Mesenchymal stem cell (in vitro differentiated cells and primary cell): Measurements from ENCODE around the gene CYBA.
"Not testable (repeated sequence)": the region's sequence is repeated elsewhere in the genome, so short reads cannot be mapped to it uniquely, and the experiment has no call there.

Experiments used
- DNase-seq: peaks from one replicate; pipeline ENCODE4 v3.0.0-alpha.2; 2013
- H2AFZ ChIP-seq: one replicate; pipeline ENCODE4 v1.6.1; 2013; ENCODE audit warnings: low read depth, mild to moderate bottlenecking, control low read depth, inconsistent platforms, low read length, moderate library complexity
- H2AK5ac ChIP-seq: 2 replicates; pipeline ENCODE4 v1.6.1; 2013; ENCODE audit warnings: low read length, moderate library complexity, mild to moderate bottlenecking, inconsistent platforms; ENCODE audit not compliant: severe bottlenecking
- H2BK120ac ChIP-seq: one replicate; pipeline ENCODE4 v1.6.1; 2013; ENCODE audit warnings: low read depth, mild to moderate bottlenecking, inconsistent platforms, low read length, moderate library complexity
- H2BK12ac ChIP-seq, 2 experiments: one replicate each; pipeline ENCODE4 v1.6.1; 2013; ENCODE audit warnings: inconsistent platforms in 2 of 2, low read length in 2 of 2, mild to moderate bottlenecking in 2 of 2, moderate library complexity in 2 of 2, control low read depth in 1 of 2
- H2BK15ac ChIP-seq: one replicate; pipeline ENCODE4 v1.6.1; 2013; ENCODE audit warnings: mild to moderate bottlenecking, low read depth, inconsistent platforms; ENCODE audit not compliant: poor library complexity, severe bottlenecking
- H2BK5ac ChIP-seq: 2 replicates; pipeline ENCODE4 v1.6.1; 2013; ENCODE audit warnings: low read depth, mild to moderate bottlenecking, low read length, control low read depth, inconsistent platforms; ENCODE audit not compliant: poor library complexity, severe bottlenecking
- H3K14ac ChIP-seq, 2 experiments: one replicate each; pipeline ENCODE4 v1.6.1; 2013; ENCODE audit warnings: inconsistent platforms in 2 of 2, low read length in 2 of 2, control low read depth in 1 of 2, mild to moderate bottlenecking in 1 of 2, moderate library complexity in 1 of 2
- H3K18ac ChIP-seq, 2 experiments: one replicate each; pipeline ENCODE4 v1.6.1; 2013; ENCODE audit warnings: inconsistent platforms in 2 of 2, low read length in 2 of 2, control low read depth in 1 of 2, low read depth in 1 of 2, mild to moderate bottlenecking in 1 of 2
- H3K23ac ChIP-seq, 2 experiments: one replicate each; pipeline ENCODE4 v1.6.1; 2013; ENCODE audit warnings: inconsistent platforms in 2 of 2, low read length in 2 of 2, mild to moderate bottlenecking in 2 of 2, moderate library complexity in 2 of 2, control low read depth in 1 of 2
- H3K27ac ChIP-seq: 2 replicates; pipeline ENCODE4 v1.5.1; 2013; ENCODE audit warnings: mild to moderate bottlenecking, moderate library complexity, low read length, control low read depth, inconsistent platforms; ENCODE audit not compliant: poor library complexity, severe bottlenecking
- H3K27me3 ChIP-seq, 2 experiments: 2 replicates each; pipeline versions ENCODE4 v1.6.1 to v1.7.0; 2013; ENCODE audit warnings: low read length in 2 of 2, mild to moderate bottlenecking in 2 of 2, moderate library complexity in 2 of 2, control low read depth in 1 of 2, inconsistent platforms in 1 of 2; ENCODE audit not compliant: control insufficient read depth in 1 of 2, insufficient read depth in 1 of 2
- H3K36me3 ChIP-seq, 2 experiments: 2 replicates each; pipeline versions ENCODE4 v1.6.1 to v1.7.0; 2013; ENCODE audit warnings: low read length in 2 of 2, control low read depth in 1 of 2, inconsistent platforms in 1 of 2, low read depth in 1 of 2, mild to moderate bottlenecking in 1 of 2; ENCODE audit not compliant: insufficient read depth in 2 of 2, control insufficient read depth in 1 of 2
- H3K4ac ChIP-seq, 2 experiments: one replicate each; pipeline ENCODE4 v1.6.1; 2013; ENCODE audit warnings: inconsistent platforms in 2 of 2, low read length in 2 of 2, mild to moderate bottlenecking in 2 of 2, moderate library complexity in 2 of 2, control low read depth in 1 of 2, low read depth in 1 of 2
- H3K4me1 ChIP-seq: 2 replicates; pipeline ENCODE4 v1.6.1; 2013; ENCODE audit warnings: low read depth, low read length, control low read depth; ENCODE audit not compliant: control insufficient read depth, insufficient read depth
- H3K4me2 ChIP-seq: 2 replicates; pipeline ENCODE4 v1.6.1; 2013; ENCODE audit warnings: low read length, mild to moderate bottlenecking, inconsistent platforms; ENCODE audit not compliant: poor library complexity, severe bottlenecking
- H3K4me3 ChIP-seq, 2 experiments: 2 replicates each; pipeline versions ENCODE4 v1.5.1 to v1.7.0; 2013; ENCODE audit warnings: low read length in 2 of 2, mild to moderate bottlenecking in 2 of 2, control low read depth in 1 of 2, low read depth in 1 of 2; ENCODE audit not compliant: insufficient read depth in 1 of 2
- H3K79me1 ChIP-seq: replicated peaks from 2 replicates; pipeline ENCODE4 v1.6.1; 2013; ENCODE audit warnings: mild to moderate bottlenecking, control low read depth, low read length, inconsistent platforms; ENCODE audit not compliant: poor library complexity, severe bottlenecking
- H3K9ac ChIP-seq: 2 replicates; pipeline ENCODE4 v1.7.0; 2013; ENCODE audit warnings: mild to moderate bottlenecking, low read length, moderate library complexity
- H3K9me3 ChIP-seq: 2 replicates; pipeline ENCODE4 v1.7.0; 2013; ENCODE audit warnings: mild to moderate bottlenecking, low read length; ENCODE audit not compliant: control insufficient read depth
- H4K8ac ChIP-seq: one replicate; pipeline ENCODE4 v1.6.1; 2013; ENCODE audit warnings: inconsistent platforms, mild to moderate bottlenecking, low read length, moderate library complexity
- H4K91ac ChIP-seq: one replicate; pipeline ENCODE4 v1.6.1; 2013; ENCODE audit warnings: mild to moderate bottlenecking, low read length, inconsistent platforms
- WGBS: methylation state at CpG from one replicate; pipeline ENCODE4 v1.1.7; 2013; ENCODE audit warnings: mixed read lengths; 5-methylcytosine and 5-hydroxymethylcytosine counted together

CYBA gene

DNA sequence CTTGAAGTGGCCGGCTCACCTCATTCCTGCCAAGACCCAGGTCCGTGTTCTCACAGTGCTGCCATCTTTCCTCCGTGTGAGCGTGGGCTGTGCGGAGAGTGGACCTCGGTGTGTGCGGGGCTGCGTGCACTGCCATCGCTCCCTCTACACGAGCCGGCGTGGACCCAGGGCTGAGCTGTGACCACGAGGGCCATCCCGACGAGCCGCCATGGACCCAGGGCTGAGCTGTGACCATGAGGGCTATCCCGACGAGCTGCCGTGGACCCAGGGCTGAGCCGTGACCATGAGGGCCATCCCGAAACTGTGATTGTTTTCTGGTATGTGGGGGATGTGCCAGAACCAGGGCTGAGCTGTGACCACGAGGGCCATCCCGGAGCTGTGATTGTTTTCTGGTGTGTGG is 21.0 kb upstream of the CYBA start:
- H2BK15ac ChIP-seq: no peak overlapping the region
- H3K4me2 ChIP-seq: no peak overlapping the region
- no peaks in the 10 kb centered on the region for H3K79me1 ChIP-seq
- H4K91ac ChIP-seq: peak overlapping the region; percentile 54
- no peak overlapping the region for H3K4ac ChIP-seq
- no peak overlapping the region for H3K14ac ChIP-seq
- WGBS: 95% methylated on average over 23 of the region's 23 CpGs
- peaks cover 4% of the 10 kb centered on the region for H3K4me1 ChIP-seq
- no peak overlapping the region for H3K18ac ChIP-seq
- H2BK12ac ChIP-seq: peak overlapping the region in 1 of 2 experiments; percentile 10
- no peak overlapping the region for H2AK5ac ChIP-seq
- no peak overlapping the region for H2BK120ac ChIP-seq
- no peak overlapping the region for H2AFZ ChIP-seq
- no peak overlapping the region for H3K4me3 ChIP-seq
- H4K8ac ChIP-seq: no peak overlapping the region
- H3K23ac ChIP-seq: no peak overlapping the region
- no peaks in the 10 kb centered on the region for H3K9me3 ChIP-seq
- no peak overlapping the region for H3K27ac ChIP-seq
- DNase-seq: no peak
- H3K9ac ChIP-seq: no peak overlapping the region
- H3K27me3 ChIP-seq: peaks cover 0 to 7% of the 10 kb centered on the region in 2 experiments
- no peak overlapping the region for H2BK5ac ChIP-seq
- peaks cover 24 to 26% of the 10 kb centered on the region in 2 experiments for H3K36me3 ChIP-seq

DNA sequence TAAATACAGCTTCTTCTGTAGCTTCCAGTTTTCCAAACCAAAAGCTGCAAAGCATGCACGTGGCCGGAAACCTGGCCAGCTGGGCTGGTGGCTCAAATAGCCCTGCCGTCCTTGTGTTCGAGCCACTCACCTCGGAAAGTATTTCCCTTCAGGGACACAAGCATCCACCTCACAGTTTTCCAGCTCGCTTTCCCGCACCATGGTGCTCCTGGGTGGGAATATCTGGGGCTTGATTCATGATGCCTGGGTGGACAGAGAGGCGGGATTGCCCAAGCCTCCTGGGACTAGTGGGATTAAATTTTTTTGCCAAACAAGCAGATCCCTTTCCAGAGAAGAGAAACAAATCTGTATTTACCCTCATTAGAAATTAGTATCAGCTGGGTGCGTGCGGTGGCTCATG is 19.1 kb upstream of the CYBA start:
- no peak overlapping the region for H3K14ac ChIP-seq
- H2BK15ac ChIP-seq: no peak overlapping the region
- WGBS: 100% methylated on average over 4 of the region's 10 CpGs
- H2AFZ ChIP-seq: no peak overlapping the region
- no peak overlapping the region for H4K8ac ChIP-seq
- no peak overlapping the region for H3K4me2 ChIP-seq
- H2AK5ac ChIP-seq: no peak overlapping the region
- no peak overlapping the region for H3K4me3 ChIP-seq
- H3K18ac ChIP-seq: no peak overlapping the region
- no peak overlapping the region for H3K23ac ChIP-seq
- no peak overlapping the region for H4K91ac ChIP-seq
- H2BK5ac ChIP-seq: no peak overlapping the region
- no peak overlapping the region for H2BK120ac ChIP-seq
- no peak overlapping the region for H2BK12ac ChIP-seq
- H3K4me1 ChIP-seq: peaks cover 4% of the 10 kb centered on the region
- no peak overlapping the region for H3K4ac ChIP-seq
- DNase-seq: no peak
- H3K27ac ChIP-seq: no peak overlapping the region
- H3K9me3 ChIP-seq: no peaks in the 10 kb centered on the region
- H3K27me3 ChIP-seq: no peaks in the 10 kb centered on the region
- H3K36me3 ChIP-seq: peaks cover 16 to 23% of the 10 kb centered on the region in 2 experiments
- H3K9ac ChIP-seq: peak overlapping the region; percentile 14
- peaks cover 1% of the 10 kb centered on the region for H3K79me1 ChIP-seq

DNA sequence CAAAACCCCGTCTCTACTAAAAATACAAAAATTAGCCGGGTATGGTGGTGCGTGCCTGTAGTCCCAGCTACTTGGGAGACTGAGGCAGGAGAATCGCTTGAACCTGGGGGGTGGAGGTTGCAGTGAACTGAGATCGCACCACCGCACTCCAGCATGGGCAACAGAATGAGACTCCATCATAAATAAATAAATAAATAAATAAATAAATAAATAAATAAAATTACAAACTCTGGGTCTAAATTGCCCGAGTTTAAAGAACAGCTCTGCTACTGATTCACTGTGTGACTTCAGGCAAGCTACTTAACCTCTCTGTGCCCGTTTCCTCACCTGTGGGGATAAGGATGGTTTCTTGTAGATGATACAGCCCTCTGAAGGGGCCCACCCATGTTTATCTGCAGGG is 18.6 kb upstream of the CYBA start:
- H2BK12ac ChIP-seq: not testable (repeated sequence)

DNA sequence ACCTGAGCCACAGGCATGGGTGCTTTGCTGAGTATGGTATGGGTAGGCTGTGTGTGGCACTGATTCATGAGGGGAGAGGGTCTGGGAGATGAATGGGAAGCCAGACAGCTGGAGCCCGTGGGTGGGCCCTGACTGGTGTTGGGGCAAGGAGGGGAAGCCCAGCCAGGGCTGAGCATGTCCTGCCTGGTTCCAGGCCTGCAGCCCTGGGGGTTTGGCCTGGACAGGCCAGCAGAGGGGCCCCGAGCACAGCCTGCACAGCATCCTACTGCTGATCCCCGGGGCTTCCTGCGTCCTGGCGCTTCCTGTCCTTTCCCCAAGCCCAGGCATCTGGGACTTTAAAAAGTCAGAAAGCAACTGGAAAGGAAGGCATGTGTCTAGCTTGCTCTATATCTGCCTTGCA is 16.6 kb upstream of the CYBA start:
- DNase-seq: peak; percentile 73
- Histone ChIP-seq H4K91ac (peak overlapping the region; percentile 34), H3K27ac (no peak overlapping the region), H4K8ac (peak overlapping the region; percentile 85), H3K4me2 (no peak overlapping the region), H2BK5ac (no peak overlapping the region), H3K36me3 (peaks cover 11 to 16% of the 10 kb centered on the region in 2 experiments), H3K9ac (no peak overlapping the region), H3K4ac (no peak overlapping the region), H2AFZ (no peak overlapping the region), H3K4me3 (no peak overlapping the region), H3K9me3 (no peaks in the 10 kb centered on the region), H2BK120ac (no peak overlapping the region), H3K79me1 (peaks cover 11% of the 10 kb centered on the region), H3K23ac (no peak overlapping the region), H3K4me1 (peaks cover 6% of the 10 kb centered on the region), H2BK12ac (peak overlapping the region in 1 of 2 experiments; percentile 10), H3K18ac (peak overlapping the region in 1 of 2 experiments; percentile 46), H2AK5ac (no peak overlapping the region), H3K14ac (peak overlapping the region in 1 of 2 experiments; percentile 86), H3K27me3 (no peaks in the 10 kb centered on the region), H2BK15ac (peak overlapping the region; percentile 80)
- 12% methylated on average over 5 of the region's 5 CpGs for WGBS

More for the DNA sequence above, 18.6 kb upstream of the CYBA start:
- not testable (repeated sequence) for H3K4me2 ChIP-seq, H3K23ac ChIP-seq, H2BK15ac ChIP-seq, H3K4me1 ChIP-seq, H2BK120ac ChIP-seq, H2BK5ac ChIP-seq, H3K9me3 ChIP-seq, DNase-seq, H2AK5ac ChIP-seq, H3K79me1 ChIP-seq, H4K8ac ChIP-seq, H4K91ac ChIP-seq, H3K14ac ChIP-seq, H3K27me3 ChIP-seq, H3K18ac ChIP-seq, H3K4ac ChIP-seq, H3K4me3 ChIP-seq, H3K27ac ChIP-seq, H2AFZ ChIP-seq
- peaks cover 15 to 24% of the 10 kb centered on the region in 2 experiments for H3K36me3 ChIP-seq
- 98% methylated on average over 4 of the region's 8 CpGs for WGBS
- peak overlapping the region; percentile 14 for H3K9ac ChIP-seq
